Fibroblast of villous mesenchyme (primary cell): ENCODE measurements around the gene ANKS6. TPM values are rescaled to one million over a fixed set of nuclear protein-coding genes. Genes with fewer than 3 reads are reported as not detected.

ENCODE experiments used
- total RNA-seq: library from RNA; depleted of rRNA; stranded (reverse); fragments of >200 nt; gene quantifications from 2 replicates; pipeline ENCODE4 v1.2.3, GENCODE V29; 2012

ANKS6 gene
- total RNA-seq, 1 donor = 6.9 TPM

Other genes starting within 250 kb of the ANKS6 start
- under 0.01 TPM in 1 of 2 replicates, not detected in the other for gene GABBR2, start 87.6 kb downstream of the ANKS6 start, total RNA-seq
- 1.3 and 4.5 TPM in 2 replicates for gene GALNT12, start 11.1 kb upstream of the ANKS6 start, total RNA-seq
- 1.7 and 19.0 TPM in 2 replicates for gene COL15A1, start 147.4 kb upstream of the ANKS6 start, total RNA-seq